ENCODE measurements around the gene CADPS.
A peak's percentile ranks its signal among the peaks of the same experiment; 100 is the strongest.

The CADPS gene

DNA sequence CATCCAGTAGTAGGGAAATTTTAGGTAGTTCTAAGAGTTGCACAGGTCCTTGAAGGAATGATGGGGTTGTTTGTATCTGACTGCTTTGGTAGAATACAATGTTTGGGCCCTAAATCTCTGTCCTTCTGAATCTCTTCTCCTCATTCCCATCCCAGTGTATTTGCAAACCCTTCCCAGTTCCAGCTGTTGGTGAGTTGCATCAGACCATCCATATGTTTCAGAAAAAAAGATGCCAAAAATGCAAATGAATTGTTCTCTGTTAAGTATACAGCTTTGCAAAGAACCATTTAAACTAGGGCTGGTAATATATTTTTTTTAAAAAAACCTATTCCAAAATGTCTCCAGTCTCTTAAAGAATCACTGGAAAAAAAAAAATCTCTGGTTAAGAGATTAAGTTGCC is 251.0 kb downstream of the CADPS start:
- DNase-seq = no peak

DNA sequence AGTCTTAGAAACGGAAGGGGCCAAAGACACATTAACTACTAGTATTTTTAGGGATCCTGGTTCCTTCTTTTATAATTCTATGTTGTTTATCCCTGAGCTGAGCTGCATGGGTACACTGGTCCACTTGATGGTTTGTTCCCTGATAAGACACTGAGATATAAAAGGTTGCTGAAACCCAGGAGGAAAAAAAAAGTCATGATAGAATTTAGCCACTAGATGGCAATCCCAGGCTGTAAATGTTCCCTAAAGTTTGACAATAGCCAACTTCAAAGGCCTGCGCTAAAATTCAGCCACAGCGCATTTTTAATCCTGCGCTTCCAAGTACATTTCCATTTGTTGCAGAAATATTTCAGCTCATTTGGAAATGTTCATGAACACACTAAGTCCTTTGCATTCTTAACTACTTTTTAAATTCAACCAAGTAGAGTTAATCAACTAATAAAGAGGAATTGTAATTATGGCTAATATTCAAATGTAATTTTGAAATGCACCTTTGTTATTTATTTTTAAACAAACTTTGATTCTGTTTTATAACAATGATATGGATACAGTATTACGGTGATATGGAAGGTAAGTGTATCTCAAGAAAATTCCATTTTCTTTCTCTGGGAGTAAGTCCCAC is 252.6 kb downstream of the CADPS start:
- DNase-seq = peak; percentile 23 to 77 (median 26)

DNA sequence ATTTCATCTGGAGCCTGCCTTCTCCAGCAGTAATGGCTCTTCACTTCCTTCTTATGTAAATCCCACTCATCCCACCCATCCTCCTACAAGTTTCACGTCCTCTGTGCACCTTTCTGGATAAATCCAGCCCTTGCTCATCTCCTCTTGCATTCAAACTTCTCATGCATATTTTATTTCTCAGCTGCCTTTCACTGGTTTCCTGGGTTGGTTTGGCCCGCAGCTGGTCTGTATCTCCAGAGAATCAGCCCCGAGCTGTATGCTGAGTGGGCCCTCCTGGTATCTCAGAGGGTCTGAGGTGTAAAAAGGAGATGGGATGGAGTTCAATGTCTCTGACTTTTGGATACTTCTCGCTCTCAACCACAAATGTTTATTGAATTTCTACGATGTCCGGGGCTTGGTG is 253.3 kb downstream of the CADPS start:
- no peak for DNase-seq

DNA sequence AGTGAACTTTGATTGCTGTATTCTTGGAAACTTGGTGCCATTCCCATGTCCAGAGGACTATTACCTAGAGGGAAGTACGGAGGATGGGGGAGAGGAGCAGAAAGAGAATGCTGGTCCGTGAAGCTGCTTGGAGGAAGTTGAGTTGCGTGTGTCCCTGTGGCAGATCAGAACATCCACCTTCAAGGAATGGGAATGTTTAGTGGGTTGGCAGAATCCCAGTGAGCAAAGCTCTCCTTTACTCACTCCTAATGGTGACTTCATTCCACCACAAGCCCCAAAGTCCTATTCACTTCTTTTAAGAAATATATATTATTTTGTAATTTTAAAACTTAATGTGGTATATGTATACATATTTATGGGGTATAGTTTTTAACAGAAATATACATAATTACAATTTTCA is 254.0 kb downstream of the CADPS start:
- no peak for DNase-seq

DNA sequence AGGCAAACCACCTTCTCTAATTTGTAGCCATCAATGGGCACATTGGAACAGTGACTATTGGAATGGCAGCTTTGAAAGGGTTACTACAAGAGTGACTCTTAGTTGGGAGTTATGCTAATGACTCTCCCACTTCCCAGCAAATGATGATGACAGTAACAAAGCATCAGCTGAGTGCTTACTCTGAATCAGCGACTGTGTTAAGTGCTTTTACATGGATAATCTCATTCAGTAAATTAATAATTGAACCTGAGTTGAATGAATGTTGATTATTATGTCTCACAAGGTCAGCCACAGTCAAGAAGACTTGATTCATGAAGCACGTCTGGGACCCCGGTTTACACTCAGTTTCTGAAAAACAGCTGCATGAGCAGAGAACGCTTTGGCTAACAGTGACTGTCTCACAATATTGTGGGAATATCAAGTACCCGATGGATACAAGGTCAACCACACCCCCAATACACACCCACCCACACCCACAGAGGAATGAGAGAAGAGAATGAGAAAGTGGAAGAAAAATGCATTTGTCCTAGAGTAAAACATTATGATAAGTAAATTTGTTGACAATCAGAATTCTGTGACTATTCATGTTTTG is 259.9 kb downstream of the CADPS start:
- peak in 1 of 3 experiments; percentile 9 for DNase-seq

DNA sequence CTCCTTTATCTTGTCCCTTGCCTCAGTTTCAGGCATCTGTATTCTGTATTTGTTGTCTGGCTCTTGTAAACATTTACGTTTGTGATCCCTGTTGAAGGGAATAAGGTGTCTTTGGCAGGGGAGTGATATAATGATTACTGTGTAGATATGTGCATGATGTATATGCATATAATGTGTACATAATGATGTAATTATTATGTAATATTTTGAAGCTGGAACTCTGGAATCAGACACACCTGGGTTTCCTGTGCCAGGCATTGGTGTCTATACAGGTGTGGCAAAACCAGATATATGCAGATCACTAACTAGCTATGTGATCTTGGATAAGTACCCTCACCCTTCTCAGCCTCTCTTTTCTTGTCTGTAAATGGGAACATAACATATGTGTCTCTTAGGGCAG is 260.7 kb downstream of the CADPS start:
- DNase-seq = no peak

DNA sequence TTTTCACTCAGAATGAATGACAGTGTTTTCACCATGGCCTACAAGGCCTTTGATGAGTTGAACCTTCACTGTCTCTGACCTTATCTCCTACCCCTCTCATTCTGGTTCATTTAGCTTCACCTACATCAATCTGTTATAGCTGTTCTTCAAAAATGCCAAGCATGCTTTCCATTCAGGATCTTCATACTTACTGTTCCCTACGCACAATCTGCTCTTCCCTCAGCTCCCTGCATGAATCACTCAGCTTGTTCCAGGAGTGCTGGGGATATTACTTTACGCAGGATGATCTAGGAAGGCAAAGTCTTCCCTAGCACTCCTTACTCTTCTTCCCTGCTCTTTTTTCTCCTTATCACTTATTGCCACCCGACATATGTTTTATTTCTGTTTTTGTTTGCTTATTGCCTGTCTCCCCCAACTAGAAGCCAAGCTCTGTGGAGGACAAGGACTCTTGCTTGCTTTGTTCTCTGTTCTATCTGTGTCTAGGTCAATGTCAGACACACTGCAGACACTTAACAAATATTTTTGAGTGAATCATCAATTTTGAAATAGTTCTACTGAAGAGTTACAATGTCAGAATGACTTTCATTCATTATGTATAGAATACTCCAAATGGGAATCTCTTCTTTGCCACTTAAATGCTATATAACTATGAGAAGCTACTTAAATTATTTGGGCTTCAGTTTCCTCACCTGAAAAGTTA is 263.5 kb downstream of the CADPS start:
- no peak for DNase-seq

DNA sequence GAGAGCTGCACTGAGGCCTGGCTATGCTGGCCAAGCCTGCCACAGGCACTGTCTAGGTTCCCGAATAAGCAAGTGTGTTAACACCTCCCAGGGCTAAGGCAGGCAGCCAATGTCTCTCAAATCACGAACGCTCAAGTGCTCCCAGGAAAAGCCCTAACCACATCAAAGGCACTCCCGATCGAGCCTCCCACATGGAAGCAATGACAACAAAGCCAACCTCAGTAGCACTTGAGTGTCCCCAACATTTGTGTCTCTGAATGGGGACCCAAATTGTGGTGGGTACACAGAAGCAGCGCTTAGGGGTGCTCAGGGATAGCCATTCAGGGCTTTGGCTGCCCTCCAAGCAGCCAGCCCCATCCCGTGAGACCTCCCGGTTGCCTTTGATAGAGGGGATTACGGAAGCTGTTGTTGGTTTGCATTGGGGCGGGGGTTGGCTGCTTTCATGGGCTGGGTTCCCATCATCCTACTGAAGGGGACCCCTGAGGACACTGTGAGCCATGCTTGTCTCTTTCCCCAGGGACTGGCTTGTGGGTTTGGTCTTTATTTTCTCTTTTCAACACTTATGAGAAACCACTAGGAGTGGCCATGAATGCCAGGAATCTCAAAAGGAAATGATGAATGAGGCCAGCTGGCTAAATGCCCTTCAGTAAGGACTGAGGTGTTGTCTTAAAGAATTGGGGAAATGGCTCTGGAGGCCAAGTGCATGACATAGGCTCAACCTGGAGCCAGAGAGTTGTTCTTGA is 267.8 kb downstream of the CADPS start:
- peak in 1 of 3 experiments; percentile 38 for DNase-seq

DNA sequence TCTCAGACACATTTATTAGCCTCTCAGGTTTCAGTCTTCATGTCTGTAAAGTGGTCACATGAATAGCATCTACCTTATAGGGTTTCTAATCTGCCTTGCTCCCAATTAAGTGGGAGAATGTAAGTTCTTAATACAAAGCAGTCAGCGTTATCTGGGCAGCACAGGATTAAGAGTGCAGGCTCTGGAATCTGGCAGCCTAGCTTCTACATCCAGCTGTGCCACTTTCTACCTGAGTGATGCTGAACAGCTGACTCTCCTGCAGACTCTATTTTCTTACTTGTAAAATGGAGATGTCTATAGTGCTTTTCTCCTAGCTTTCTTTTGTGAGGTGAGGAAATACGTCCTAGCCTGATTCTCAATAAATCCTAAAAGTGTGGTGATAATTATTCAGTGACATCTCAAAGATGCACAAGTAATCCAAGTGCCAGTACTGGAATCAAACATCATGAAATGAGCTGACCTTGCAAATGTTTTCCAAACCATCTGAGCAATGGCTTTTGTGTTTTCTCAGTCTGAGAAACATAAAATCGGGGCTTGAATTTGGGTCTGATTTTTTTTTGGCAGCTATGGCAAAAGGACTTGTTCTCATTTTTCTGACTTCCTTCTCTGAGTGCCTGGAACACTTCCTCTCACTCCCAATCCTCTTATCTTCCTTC is 269.7 kb downstream of the CADPS start:
- peak in 1 of 3 experiments; percentile 9 for DNase-seq

DNA sequence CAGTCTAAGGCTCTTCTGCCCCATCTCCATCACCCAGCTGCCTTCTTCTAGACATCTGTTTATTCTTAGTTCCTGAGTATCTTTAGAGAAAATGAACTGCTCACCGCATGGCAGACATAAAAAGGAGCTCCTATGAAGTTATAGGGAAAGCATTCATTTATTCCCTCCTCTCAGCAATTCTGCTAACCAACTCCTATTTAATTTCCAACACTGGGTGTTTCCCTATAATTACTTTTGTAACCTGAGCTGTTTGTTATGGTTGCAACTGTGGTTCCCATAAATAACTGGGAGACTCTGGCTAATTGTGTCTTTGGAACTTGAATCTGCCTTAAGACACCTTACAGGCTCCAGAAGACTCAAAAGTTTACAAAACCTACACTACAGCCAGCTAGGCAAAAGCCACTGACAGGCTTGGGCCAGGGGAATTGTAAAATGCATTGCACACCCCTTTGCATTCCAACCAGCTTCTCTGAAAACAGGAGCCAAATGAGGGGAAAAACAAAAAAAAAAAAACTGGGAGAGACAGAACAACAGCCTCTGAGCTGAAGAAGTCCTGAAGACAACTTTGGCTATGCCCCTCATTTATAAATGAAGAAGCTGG is 270.4 kb downstream of the CADPS start:
- DNase-seq = peak in 1 of 3 experiments; percentile 36

DNA sequence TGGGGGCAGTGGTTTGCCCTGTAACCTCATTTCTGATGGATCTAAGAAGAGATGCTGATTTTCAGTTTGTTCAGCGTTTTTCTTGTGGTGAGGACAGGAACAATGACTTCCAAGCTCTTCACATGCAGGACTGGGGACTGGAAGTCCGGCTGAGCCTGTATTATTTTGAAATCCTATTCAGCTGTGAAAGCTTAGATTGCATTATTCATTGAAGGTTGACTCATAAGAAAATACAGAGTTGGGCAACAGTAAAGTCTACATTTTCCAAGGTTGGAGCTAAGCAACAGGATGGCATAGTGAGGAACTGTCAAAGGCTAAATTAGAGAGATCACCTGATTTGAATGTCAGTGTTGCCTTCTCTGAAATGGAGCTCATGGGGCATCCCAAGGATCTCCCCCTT is 270.9 kb downstream of the CADPS start:
- DNase-seq = no peak

DNA sequence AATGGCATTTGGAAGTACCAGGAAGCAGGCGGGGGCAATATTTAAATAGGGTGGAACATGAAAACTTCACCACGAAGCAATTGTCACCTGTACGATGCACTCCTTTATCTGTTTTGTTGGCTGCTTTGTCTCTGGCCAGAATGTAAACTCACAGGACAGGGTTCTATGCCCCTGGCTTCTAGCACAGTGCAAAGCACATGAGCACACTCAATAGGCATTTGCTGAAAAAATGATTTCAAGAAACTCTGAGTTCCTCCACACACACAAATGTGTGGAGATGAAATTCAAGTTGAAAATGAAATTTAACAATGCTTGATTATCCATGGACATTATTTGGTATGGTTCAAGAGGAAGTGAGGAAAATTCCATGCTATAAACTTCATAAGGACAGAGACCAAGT is 272.2 kb downstream of the CADPS start:
- no peak for DNase-seq

DNA sequence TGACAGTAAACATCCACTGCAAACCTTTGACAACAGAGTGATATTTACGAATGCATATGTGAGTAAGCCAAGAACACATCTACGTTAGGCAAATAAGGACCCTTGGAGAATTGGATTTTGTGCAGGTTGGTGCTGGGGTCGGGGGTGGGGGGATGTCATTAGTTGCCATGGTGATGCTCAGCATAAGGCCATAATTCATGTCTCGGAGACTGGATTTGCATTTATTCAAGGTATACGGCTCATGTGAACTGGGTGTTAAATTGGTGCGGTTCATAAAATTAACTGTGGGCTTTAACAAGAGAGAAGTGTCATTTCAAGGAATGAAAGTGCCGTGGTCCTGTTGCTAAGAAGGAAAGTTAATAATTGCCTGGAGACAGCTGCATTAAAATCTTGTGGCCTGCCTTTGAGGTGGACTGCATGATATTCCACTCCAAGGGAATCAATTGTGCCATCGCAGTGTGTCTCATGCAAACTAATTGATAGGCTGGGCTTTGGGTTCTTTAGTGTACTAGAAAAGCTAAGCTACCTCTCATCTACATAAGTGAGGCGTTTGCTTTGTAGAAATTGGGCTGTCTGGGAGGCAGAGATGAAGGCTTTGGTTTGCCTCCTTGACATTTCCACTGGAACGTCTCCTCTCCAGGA is 273.0 kb downstream of the CADPS start:
- DNase-seq = peak in 2 of 3 experiments; percentile 51 to 73

DNA sequence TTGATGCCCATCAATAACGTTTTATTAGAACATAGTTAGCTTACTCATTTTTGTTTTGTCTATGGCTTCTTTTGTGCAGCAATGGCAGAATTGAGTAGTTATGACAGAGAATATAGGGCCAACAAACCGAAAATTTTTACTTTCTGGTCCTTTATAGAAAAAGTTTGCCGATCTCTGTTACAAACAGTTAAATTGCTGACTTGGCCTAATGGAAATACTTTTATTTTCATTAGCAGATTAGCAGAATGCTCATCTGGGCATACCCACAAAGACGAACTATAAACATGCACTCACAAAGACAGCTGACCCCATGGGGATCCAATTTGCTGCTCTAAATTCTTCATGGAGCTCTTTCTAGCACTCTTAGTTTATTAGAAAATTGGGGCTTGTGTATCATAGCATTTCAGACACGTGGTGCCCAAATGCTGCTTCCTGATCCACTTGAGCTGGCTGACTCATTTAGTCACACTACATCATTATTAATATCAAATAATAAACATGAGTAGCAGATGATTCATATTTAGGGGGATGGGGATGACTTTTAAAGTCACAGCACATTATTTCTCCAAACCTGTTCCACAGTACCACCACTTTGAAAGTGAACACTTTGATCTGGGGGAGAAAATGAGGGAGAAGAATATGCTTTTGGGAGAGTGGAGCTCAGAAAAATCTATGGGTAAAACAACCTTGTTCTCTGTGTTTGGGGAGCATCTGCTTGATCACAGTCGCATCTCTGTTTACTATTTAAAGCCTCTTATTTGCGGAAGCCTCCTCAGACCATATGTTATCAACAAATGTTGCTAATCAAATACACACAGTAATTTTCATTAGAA is 273.8 kb downstream of the CADPS start:
- peak in 2 of 3 experiments; percentile 53 to 80 for DNase-seq

DNA sequence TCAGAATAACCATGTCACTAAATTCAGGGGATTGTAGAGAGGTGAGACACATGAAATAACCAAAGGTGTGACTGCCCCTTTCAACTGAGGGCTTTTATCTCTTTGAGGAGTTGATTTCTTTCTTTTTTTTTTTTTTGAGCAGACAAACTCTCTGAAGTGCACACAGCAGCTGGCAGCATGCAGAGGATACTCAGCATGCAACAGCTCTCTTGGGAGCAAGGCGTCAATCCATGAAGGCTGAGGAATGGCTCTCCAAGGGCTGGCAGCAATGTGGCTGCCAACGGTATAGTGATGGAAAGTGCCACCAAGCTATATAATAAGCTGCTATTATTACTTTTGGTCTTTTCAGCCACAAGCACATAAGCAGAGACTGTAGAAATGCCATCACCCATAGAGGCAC is 275.2 kb downstream of the CADPS start:
- DNase-seq = peak in 2 of 3 experiments; percentile 15 to 27

DNA sequence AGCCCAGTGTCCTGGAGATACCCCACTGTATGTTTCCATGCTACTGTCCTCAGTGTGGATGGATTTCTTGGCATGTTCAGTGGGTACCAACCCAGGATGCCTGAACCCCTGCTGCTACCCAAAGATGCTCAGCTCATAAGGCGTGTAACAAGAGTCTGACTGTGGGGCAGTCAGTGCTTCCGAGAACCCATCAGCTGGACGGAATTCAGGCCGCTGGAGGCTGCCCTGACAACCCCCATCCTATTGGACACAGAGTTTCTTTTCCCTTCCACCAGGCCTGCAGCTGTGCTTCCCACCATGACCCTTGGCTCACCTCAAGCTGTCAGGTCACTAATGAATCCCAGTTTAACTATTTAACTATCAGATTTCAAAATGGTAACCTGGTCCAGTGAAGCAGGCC is 277.7 kb downstream of the CADPS start:
- DNase-seq = no peak

DNA sequence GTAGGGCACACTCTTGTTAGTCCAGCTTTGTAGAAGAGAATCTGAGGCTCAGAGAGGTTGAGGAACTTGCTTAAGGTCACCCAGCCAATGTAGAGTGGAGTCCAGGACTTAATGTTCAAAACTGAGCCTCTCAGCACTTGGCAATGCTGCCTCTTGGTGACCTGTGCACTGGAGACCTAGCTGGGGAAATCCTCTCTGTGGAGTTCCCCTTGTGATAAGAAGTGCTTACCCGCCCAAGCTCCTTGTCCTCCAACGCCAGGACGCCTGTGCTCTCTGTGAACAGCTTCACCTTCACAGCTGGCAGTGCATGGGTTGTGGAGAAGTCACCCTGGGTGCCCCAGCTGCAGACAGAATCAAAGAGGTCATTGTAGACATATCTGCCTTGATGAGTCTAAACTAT is 282.8 kb downstream of the CADPS start:
- no peak for DNase-seq

DNA sequence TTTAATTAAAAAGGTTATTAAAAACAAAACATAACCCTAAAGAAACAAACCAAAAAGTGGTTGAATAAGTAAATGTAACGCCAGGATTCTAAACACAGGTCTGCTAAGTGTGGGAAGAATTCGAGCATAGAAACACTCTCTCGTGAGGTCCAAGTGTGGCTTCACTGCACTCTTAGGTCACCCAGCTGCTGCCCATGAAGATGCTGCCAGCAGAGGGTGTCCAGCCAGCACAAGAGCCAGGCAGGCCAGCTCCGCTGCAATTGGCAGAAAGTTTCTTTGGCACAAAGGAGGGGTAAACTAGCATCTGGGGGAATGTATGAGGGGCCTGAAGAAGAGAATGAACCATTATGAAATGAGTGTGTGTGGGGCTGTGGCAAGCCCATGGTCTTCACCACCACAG is 286.1 kb downstream of the CADPS start:
- DNase-seq = no peak

DNA sequence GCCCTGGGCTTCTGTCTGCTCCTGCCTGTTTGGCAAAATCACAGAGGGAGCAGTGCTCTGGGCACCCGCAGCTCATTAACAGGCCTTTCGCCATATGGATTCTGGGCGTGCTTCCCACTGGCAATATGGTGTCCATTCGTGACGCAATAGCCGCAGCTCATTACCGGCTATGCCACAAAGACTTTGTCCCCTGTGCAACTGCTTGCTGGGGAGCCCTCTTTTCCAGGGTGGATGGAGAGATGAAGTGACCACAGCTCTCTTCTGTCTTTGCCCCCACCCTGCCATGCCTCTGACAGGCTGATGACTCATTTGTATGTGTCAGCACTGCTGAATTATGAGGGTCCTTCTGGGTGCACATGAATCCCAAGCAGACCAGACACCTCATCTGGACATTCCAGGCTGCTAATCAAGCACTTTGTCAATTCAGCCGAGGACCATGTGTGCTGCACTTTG is 287.6 kb downstream of the CADPS start:
- no peak for DNase-seq

DNA sequence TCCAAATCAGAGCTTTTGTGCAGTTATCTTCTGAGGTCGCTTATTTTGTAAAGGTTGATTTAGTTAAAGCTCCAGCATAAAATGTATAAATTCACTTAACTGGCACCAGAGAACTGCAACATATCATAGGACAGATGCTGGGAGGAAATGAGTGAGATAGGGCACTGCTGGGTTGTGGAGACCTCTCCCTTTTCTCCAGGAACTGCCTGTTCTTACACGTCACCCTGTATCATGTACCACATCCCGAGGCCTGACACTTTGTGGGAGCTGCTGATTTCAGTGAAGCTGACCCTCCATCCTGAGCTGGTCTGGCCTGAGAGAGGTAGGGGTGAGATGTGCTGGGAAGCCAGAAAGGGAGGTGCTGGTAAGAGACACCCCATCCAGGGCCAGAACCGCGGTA is 288.0 kb downstream of the CADPS start:
- DNase-seq = no peak

DNA sequence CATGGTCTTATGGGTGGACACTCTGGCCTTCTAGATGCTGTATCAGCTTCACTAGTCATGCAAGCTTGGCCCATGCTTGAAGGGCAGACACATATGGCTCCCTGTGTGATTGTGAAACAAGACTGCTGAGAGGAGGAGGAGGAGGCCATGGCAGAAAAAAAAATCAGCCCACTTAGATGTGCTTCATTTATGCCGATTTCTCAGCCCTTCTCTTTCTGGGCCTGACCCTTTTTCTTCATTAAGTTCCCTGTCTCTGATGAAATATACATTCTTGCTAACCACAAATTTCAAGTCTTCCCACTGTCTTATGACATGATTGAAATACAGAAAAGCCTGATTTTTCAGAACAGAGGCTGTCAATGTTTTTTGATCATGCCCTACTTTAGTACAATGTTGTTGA is 288.9 kb downstream of the CADPS start:
- DNase-seq = no peak
